H9 (cell line): ENCODE results near the gene KCNH1. TPM values are rescaled to one million over a fixed set of nuclear protein-coding genes. Genes with fewer than 3 reads are reported as not detected.

Experiments used
- DNase-seq: peaks from one replicate; pipeline ENCODE4 v3.0.0-alpha.2; 2017
- H2AFZ ChIP-seq: one replicate; pipeline ENCODE4 v1.6.1; 2013; ENCODE audit warnings: mild to moderate bottlenecking, low read length, control low read depth, moderate library complexity
- H2AK5ac ChIP-seq: 2 replicates; pipeline ENCODE4 v1.6.1; 2013; ENCODE audit warnings: low read length, control low read depth, mixed read lengths; ENCODE audit not compliant: insufficient read length
- H2BK120ac ChIP-seq: one replicate; pipeline ENCODE4 v1.6.1; 2013; ENCODE audit warnings: low read depth, mild to moderate bottlenecking, low read length, control low read depth, inconsistent platforms; ENCODE audit not compliant: poor library complexity, severe bottlenecking
- H2BK12ac ChIP-seq: 2 replicates; pipeline ENCODE4 v1.6.1; 2013; ENCODE audit warnings: low read length, control low read depth, mixed read lengths, low read depth; ENCODE audit not compliant: insufficient read length
- H2BK15ac ChIP-seq: 2 replicates; pipeline ENCODE4 v1.6.1; 2013; ENCODE audit warnings: low read depth, low read length, control low read depth
- H2BK20ac ChIP-seq: one replicate; pipeline ENCODE4 v1.6.1; 2013; ENCODE audit warnings: low read depth, mild to moderate bottlenecking, low read length, control low read depth, inconsistent platforms; ENCODE audit not compliant: poor library complexity, severe bottlenecking
- H2BK5ac ChIP-seq: 2 replicates; pipeline ENCODE4 v1.6.1; 2013; ENCODE audit warnings: low read length, control low read depth, mixed read lengths; ENCODE audit not compliant: insufficient read length
- H3K14ac ChIP-seq: 2 replicates; pipeline ENCODE4 v1.6.1; 2013; ENCODE audit warnings: low read length, control low read depth; ENCODE audit not compliant: insufficient read depth
- H3K18ac ChIP-seq: 2 replicates; pipeline ENCODE4 v1.6.1; 2013; ENCODE audit warnings: low read depth, mild to moderate bottlenecking, mixed read lengths, low read length, control low read depth; ENCODE audit not compliant: insufficient read length
- H3K23ac ChIP-seq: 2 replicates; pipeline ENCODE4 v1.6.1; 2013; ENCODE audit warnings: low read length, control low read depth, mixed read lengths, low read depth; ENCODE audit not compliant: insufficient read length
- H3K23me2 ChIP-seq: 2 replicates; pipeline ENCODE4 v1.6.1; 2013; ENCODE audit warnings: low read depth, mild to moderate bottlenecking, mixed read lengths, low read length, control low read depth; ENCODE audit not compliant: insufficient read length, poor library complexity, severe bottlenecking
- H3K27ac ChIP-seq: 2 replicates; pipeline ENCODE4 v1.5.1; 2013; ENCODE audit warnings: low read length, control low read depth, mixed read lengths, low read depth; ENCODE audit not compliant: insufficient read length
- H3K27me3 ChIP-seq: 2 replicates; pipeline ENCODE4 v1.6.1; 2013; ENCODE audit warnings: low read length, control low read depth, inconsistent platforms; ENCODE audit not compliant: insufficient read depth
- H3K4ac ChIP-seq: 2 replicates; pipeline ENCODE4 v1.6.1; 2013; ENCODE audit warnings: low read depth, mild to moderate bottlenecking, control low read depth, inconsistent platforms, low read length, moderate library complexity
- H3K4me1 ChIP-seq: 2 replicates; pipeline ENCODE4 v1.6.1; 2013; ENCODE audit warnings: low read length, control low read depth, inconsistent platforms; ENCODE audit not compliant: insufficient read depth
- H3K4me2 ChIP-seq: 2 replicates; pipeline ENCODE4 v1.6.1; 2013; ENCODE audit warnings: low read length, control low read depth, mixed read lengths; ENCODE audit not compliant: insufficient read length, insufficient read depth
- H3K56ac ChIP-seq: 2 replicates; pipeline ENCODE4 v1.6.1; 2013; ENCODE audit warnings: low read depth, mild to moderate bottlenecking, mixed read lengths, low read length, control low read depth; ENCODE audit not compliant: insufficient read length
- H3K79me1 ChIP-seq: 2 replicates; pipeline ENCODE4 v1.6.1; 2013; ENCODE audit warnings: low read depth, mild to moderate bottlenecking, moderate library complexity, low read length, control low read depth, inconsistent platforms; ENCODE audit not compliant: insufficient read depth, poor library complexity, severe bottlenecking
- H3K79me2 ChIP-seq: 2 replicates; pipeline ENCODE4 v1.6.1; 2013; ENCODE audit warnings: low read length, control low read depth, inconsistent platforms; ENCODE audit not compliant: insufficient read depth
- H3K9ac ChIP-seq: 2 replicates; pipeline ENCODE4 v1.6.1; 2013; ENCODE audit warnings: low read length, control low read depth, mixed read lengths; ENCODE audit not compliant: insufficient read length; ENCODE audit errors: extremely low read depth
- H3K9me3 ChIP-seq: one replicate; pipeline ENCODE4 v1.6.1; 2013; ENCODE audit warnings: low read depth, low read length, inconsistent platforms; ENCODE audit not compliant: control insufficient read depth
- H3T11ph ChIP-seq: one replicate; pipeline ENCODE4 v1.6.1; 2013; ENCODE audit warnings: mild to moderate bottlenecking, low read length, control low read depth, inconsistent platforms
- H4K20me1 ChIP-seq: one replicate; pipeline ENCODE4 v1.6.1; 2013; ENCODE audit not compliant: control insufficient read depth, insufficient read length, insufficient read depth
- H4K5ac ChIP-seq: 2 replicates; pipeline ENCODE4 v1.6.1; 2013; ENCODE audit warnings: low read depth, mild to moderate bottlenecking, mixed read lengths, low read length, control low read depth; ENCODE audit not compliant: insufficient read length
- H4K8ac ChIP-seq: replicated peaks from 2 replicates; pipeline ENCODE4 v1.6.1; 2013; ENCODE audit warnings: low read length, control low read depth, mixed read lengths, low read depth; ENCODE audit not compliant: insufficient read length
- H4K91ac ChIP-seq: 2 replicates; pipeline ENCODE4 v1.6.1; 2013; ENCODE audit warnings: low read depth, mild to moderate bottlenecking, moderate library complexity, mixed read lengths, low read length, control low read depth; ENCODE audit not compliant: insufficient read length
- H3K27ac Mint-ChIP-seq, 3 experiments: 2 replicates in 2 of 3; 3 replicates in 1 of 3; pipeline ENCODE4 v1.8.0; 2020 to 2021; ENCODE audit warnings: mixed read lengths in 3 of 3, mild to moderate bottlenecking in 1 of 3, moderate library complexity in 1 of 3
- H3K27me3 Mint-ChIP-seq: 2 replicates; pipeline ENCODE4 v1.8.0; 2021; ENCODE audit warnings: low read depth, mild to moderate bottlenecking, moderate library complexity, mixed read lengths
- H3K36me3 Mint-ChIP-seq, 3 experiments: 2 replicates in 2 of 3; 3 replicates in 1 of 3; pipeline ENCODE4 v1.8.0; 2020 to 2021; ENCODE audit warnings: low read depth in 3 of 3, mixed read lengths in 3 of 3; ENCODE audit not compliant: insufficient read depth in 1 of 3
- H3K4me1 Mint-ChIP-seq, 2 experiments: 2 replicates each; pipeline ENCODE4 v1.8.0; 2020; ENCODE audit warnings: mixed read lengths in 2 of 2
- H3K4me3 Mint-ChIP-seq, 2 experiments: 2 replicates in 1 of 2; 3 replicates in 1 of 2; pipeline ENCODE4 v1.8.0; 2020 to 2021; ENCODE audit warnings: mild to moderate bottlenecking in 2 of 2, mixed read lengths in 2 of 2, moderate library complexity in 1 of 2
- H3K9me3 Mint-ChIP-seq, 2 experiments: 2 replicates in 1 of 2; 3 replicates in 1 of 2; pipeline ENCODE4 v1.8.0; 2020; ENCODE audit warnings: mild to moderate bottlenecking in 2 of 2, mixed read lengths in 2 of 2, moderate library complexity in 1 of 2
- CTCF ChIP-seq: fragments of 200-600 bp; sonication (generic); conservative IDR thresholded peaks from 3 replicates; pipeline ENCODE4 v1.8.0; 2021; ENCODE audit warnings: antibody characterized with exemption, mild to moderate bottlenecking
- total RNA-seq: library from RNA; stranded (reverse); gene quantifications from 2 replicates; pipeline ENCODE4 v1.2.1, GENCODE V29; 2021

KCNH1 gene
- total RNA-seq, 1 experiment from 2014 or later, result 0.11 TPM

DNA sequence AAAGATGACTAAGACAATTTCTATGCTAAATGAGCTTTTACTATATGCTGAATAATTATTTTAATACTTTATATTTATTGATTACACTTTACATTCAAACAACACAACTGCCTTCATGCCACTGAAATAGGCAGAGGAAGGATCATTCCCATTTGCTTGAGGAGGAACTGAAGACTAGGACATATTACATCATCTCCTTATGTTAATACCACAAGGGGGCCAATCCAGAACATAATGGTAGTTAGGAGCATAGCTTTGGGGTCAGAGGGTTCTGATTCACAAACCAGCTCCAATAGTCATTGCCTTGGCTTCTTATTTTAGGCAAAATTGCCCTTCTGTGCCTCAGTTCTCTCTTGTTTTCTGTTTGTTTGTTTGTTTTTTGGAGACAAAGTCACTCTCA, 306.5 kb downstream of the KCNH1 start:
- H3K36me3 Mint-ChIP-seq, result no peaks in the 10 kb centered on the region
- H3K27ac Mint-ChIP-seq, result no peak overlapping the region
- H2BK20ac ChIP-seq, result no peak overlapping the region
- no peak overlapping the region for H3K4me2 ChIP-seq
- no peak overlapping the region for H3K9ac ChIP-seq
- no peak overlapping the region for H2AK5ac ChIP-seq
- no peak for TF ChIP-seq CTCF
- no peak overlapping the region for H3K27ac ChIP-seq
- H3K79me1 ChIP-seq, result no peaks in the 10 kb centered on the region
- H3K23me2 ChIP-seq, result no peaks in the 10 kb centered on the region
- no peak overlapping the region for H2BK15ac ChIP-seq
- H3K56ac ChIP-seq, result no peak overlapping the region
- no peaks in the 10 kb centered on the region for H3K9me3 Mint-ChIP-seq
- no peaks in the 10 kb centered on the region for H3K4me1 ChIP-seq
- H2BK120ac ChIP-seq, result no peak overlapping the region
- no peaks in the 10 kb centered on the region; the same call in 1 of the 2 replicates for H3K27me3 Mint-ChIP-seq
- no peak overlapping the region for H4K5ac ChIP-seq
- no peaks in the 10 kb centered on the region for H3K27me3 ChIP-seq
- no peak overlapping the region for H2BK12ac ChIP-seq
- H3K4me1 Mint-ChIP-seq, result no peaks in the 10 kb centered on the region
- no peak overlapping the region for H3K4ac ChIP-seq
- no peak overlapping the region for H3K4me3 Mint-ChIP-seq
- no peak overlapping the region for H3T11ph ChIP-seq
- no peak overlapping the region for H2BK5ac ChIP-seq
- no peak overlapping the region for H4K8ac ChIP-seq
- H3K18ac ChIP-seq, result no peak overlapping the region
- H3K14ac ChIP-seq, result no peak overlapping the region
- H3K23ac ChIP-seq, result no peak overlapping the region
- no peaks in the 10 kb centered on the region for H3K79me2 ChIP-seq
- H3K9me3 ChIP-seq, result no peaks in the 10 kb centered on the region
- no peak overlapping the region for H2AFZ ChIP-seq
- H4K91ac ChIP-seq, result no peak overlapping the region
- no peak for DNase-seq
- H4K20me1 ChIP-seq, result no peaks in the 10 kb centered on the region
